Activated T-helper 17 cell treated with anti-CD3 and anti-CD28 coated beads, Interleukin-2, amount 50 U/mL, for 72 hours (primary cell): ENCODE measurements around the gene PRKCZ. TPM values are rescaled to one million over a fixed set of nuclear protein-coding genes. Genes with fewer than 3 reads are reported as not detected.

Experiments
- ATAC-seq: fragments of 150-1000 bp; cut with Tn5 transposase; replicated peaks from 2 replicates; pipeline ENCODE4 v1.10.0; 2021; ENCODE audit warnings: mild to moderate bottlenecking, moderate library complexity
- H3K27ac Mint-ChIP-seq: one replicate; pipeline ENCODE4 v1.8.0; 2022; ENCODE audit warnings: mixed read lengths
- H3K27me3 Mint-ChIP-seq: one replicate; pipeline ENCODE4 v1.8.0; 2022; ENCODE audit warnings: mixed read lengths
- H3K36me3 Mint-ChIP-seq: one replicate; pipeline ENCODE4 v1.8.0; 2022; ENCODE audit warnings: low read depth, mild to moderate bottlenecking, mixed read lengths
- H3K4me1 Mint-ChIP-seq: one replicate; pipeline ENCODE4 v1.8.0; 2022; ENCODE audit warnings: mixed read lengths
- H3K4me3 Mint-ChIP-seq: one replicate; pipeline ENCODE4 v1.8.0; 2022; ENCODE audit warnings: mild to moderate bottlenecking, mixed read lengths
- H3K9me3 Mint-ChIP-seq: one replicate; pipeline ENCODE4 v1.8.0; 2022; ENCODE audit warnings: mixed read lengths
- total RNA-seq, 2 donors: library from RNA; stranded (reverse); gene quantifications; one replicate each; pipeline ENCODE4 v1.2.3, GENCODE V29; 2022

Gene PRKCZ
- total RNA-seq, 2 donors from 2014 or later: 12.2 to 24.7 TPM

DNA sequence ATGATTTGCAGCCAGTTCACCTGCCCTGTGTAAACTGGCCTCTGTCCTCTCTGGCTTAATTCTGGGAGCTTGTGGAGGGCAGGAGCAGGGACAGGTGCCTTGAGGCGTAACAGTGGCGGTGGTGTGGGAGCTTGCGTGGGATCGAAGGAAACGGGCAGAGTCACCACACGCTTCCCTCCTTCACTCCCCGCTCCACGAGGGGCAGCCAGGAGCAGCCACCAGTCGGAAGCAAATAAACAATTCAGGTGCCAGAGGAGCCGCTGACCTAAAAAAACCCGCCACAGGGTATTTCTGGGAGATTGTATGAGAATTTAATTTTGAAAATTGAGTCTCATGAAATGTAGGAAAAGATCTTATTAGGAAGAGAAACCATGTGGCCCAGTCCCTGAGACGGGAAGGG, 118.3 kb downstream of the PRKCZ start:
- no peaks in the 10 kb centered on the region for H3K36me3 Mint-ChIP-seq
- no peaks in the 10 kb centered on the region for H3K27me3 Mint-ChIP-seq
- H3K4me3 Mint-ChIP-seq: no peak overlapping the region
- ATAC-seq: no peak
- no peaks in the 10 kb centered on the region for H3K4me1 Mint-ChIP-seq
- H3K9me3 Mint-ChIP-seq: no peaks in the 10 kb centered on the region
- H3K27ac Mint-ChIP-seq: no peak overlapping the region

DNA sequence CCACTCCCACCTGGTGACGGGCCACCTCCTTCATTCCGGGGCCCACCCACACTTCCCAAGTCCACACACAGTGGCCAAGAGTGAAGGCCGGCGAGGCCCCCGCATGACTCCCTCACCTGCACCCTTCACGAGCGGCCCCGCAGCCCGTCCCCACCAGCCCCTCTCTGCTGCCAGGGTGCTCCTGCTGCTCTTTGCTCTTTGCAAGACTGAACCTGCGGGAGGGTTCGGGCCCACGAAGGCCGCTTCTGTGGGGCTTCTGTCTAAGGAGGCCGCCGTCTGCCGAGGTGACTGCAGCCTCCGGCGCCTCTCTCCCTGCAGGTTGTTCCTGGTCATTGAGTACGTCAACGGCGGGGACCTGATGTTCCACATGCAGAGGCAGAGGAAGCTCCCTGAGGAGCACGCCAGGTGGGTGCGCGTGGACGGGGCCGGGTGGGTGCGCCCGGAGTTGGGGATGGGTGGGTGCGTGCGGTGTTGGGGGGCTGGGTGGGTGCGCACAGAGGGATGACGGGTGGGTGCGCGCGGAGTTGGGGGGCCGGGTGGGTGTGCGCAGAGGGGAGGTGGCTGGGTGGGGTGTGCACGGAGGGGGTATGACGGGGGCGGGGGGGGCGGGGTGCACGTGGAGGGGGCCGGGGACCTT, 119.1 kb downstream of the PRKCZ start:
- Mint-ChIP-seq H3K4me3 (no peak overlapping the region), H3K36me3 (no peaks in the 10 kb centered on the region)

DNA sequence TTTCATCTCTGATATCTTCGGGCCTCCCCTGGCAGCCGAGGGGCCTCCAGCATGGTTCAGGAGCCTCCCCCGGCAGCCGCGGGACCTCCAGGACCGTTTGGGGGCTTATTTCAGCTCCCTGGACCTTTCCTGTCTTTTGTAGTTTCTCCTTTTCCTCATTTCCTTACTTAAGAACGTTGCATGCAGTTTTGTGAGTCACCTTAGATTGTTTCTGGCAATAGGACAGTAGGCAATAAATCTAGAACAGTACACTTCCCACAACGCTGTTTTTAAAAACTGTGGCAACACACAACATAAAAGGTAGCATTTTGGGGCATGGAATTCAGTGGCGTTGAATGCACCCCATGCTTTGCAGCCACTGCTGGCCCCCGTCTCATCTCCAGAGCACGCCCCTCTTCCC, 120.0 kb downstream of the PRKCZ start:
- no peaks in the 10 kb centered on the region for H3K27me3 Mint-ChIP-seq
- H3K36me3 Mint-ChIP-seq: no peaks in the 10 kb centered on the region
- H3K4me3 Mint-ChIP-seq: no peak overlapping the region
- H3K27ac Mint-ChIP-seq: no peak overlapping the region
- no peaks in the 10 kb centered on the region for H3K4me1 Mint-ChIP-seq
- H3K9me3 Mint-ChIP-seq: no peaks in the 10 kb centered on the region
- no peak for ATAC-seq

More for the DNA sequence above, 119.1 kb downstream of the PRKCZ start:
- no peak for ATAC-seq
- Mint-ChIP-seq H3K4me1 (no peaks in the 10 kb centered on the region), H3K27me3 (no peaks in the 10 kb centered on the region), H3K27ac (no peak overlapping the region), H3K9me3 (no peaks in the 10 kb centered on the region)

DNA sequence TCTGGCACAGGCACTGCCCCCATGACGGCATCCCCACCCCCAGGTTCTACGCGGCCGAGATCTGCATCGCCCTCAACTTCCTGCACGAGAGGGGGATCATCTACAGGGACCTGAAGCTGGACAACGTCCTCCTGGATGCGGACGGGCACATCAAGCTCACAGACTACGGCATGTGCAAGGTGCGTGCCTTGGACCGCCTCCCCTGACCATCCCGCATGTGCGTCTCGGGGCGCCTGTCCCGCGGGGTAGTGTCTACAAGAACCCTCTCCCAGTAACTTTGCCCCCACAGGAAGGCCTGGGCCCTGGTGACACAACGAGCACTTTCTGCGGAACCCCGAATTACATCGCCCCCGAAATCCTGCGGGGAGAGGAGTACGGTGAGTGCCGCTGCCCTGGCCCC, 121.8 kb downstream of the PRKCZ start:
- no peak for ATAC-seq
- H3K27ac Mint-ChIP-seq: no peak overlapping the region
- no peaks in the 10 kb centered on the region for H3K36me3 Mint-ChIP-seq
- H3K4me1 Mint-ChIP-seq: no peaks in the 10 kb centered on the region
- H3K4me3 Mint-ChIP-seq: no peak overlapping the region
- no peaks in the 10 kb centered on the region for H3K27me3 Mint-ChIP-seq
- H3K9me3 Mint-ChIP-seq: no peaks in the 10 kb centered on the region

DNA sequence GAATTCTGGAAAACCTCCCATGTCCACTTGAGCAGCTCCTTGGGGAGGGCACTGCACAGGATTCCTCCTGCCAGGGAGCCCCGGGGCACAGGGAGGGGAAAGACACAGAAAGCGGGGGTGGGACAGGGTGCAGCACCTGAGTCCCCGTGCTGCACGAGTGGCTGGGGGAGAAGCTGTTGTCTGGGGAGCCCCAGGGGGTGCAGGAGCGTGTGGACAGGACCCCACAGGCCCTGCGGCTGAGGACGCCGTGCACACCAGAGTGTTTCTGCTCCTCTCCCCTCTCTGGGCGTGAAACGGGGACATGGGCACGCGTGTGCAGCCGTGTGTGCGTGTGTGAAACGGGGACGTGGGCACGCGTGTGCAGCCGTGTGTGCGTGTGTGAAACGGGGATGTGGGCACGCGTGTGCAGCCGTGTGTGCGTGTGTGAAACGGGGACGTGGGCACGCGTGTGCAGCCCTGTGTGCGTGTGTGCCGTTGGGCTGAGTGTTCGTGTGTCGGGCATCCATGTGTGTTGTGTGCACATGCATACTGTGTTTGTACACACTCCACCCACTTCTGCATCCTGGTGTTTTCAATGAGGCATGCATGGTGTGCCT, 122.4 kb downstream of the PRKCZ start:
- no peaks in the 10 kb centered on the region for H3K4me1 Mint-ChIP-seq
- H3K27ac Mint-ChIP-seq: no peak overlapping the region
- H3K9me3 Mint-ChIP-seq: no peaks in the 10 kb centered on the region
- no peak for ATAC-seq
- no peaks in the 10 kb centered on the region for H3K36me3 Mint-ChIP-seq
- H3K27me3 Mint-ChIP-seq: no peaks in the 10 kb centered on the region
- no peak overlapping the region for H3K4me3 Mint-ChIP-seq

DNA sequence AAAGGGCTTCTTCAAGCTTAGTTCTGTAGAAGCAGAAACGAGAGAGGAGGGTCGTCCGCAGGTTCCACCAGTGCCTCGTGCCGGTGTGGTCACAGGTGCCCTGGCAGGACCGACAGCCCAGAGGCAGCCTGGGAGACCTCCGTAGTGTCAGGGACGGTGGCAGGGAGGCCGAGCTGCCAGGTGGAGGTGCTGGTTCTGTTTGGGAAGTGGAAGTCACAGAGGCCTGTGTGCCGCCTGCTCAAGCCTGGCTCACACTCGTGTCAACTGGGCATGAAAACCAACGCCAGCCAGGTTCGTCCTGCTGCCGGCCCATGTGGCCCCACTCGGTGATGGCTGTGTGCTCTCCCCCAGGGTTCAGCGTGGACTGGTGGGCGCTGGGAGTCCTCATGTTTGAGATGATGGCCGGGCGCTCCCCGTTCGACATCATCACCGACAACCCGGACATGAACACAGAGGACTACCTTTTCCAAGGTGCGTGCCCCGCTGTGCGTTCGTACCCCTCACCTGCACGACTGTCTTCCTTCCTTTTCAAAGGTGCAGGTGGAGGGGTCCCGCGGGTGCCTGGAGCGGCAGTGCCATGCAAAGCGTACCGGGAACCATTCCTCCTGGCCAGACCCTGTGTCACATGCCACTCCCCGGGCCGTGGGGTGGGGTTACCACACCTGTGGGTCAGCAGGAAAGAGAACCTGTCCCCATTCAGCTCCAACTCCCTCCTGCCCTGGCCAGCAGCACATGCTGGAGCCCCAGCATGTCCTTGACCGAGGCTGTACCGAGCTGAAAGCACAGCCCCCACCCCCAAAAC, 123.5 kb downstream of the PRKCZ start:
- ATAC-seq: peak; percentile 22
- Mint-ChIP-seq H3K27me3 (no peaks in the 10 kb centered on the region), H3K27ac (no peak overlapping the region), H3K9me3 (no peaks in the 10 kb centered on the region), H3K4me1 (no peaks in the 10 kb centered on the region), H3K36me3 (no peaks in the 10 kb centered on the region), H3K4me3 (no peak overlapping the region)

DNA sequence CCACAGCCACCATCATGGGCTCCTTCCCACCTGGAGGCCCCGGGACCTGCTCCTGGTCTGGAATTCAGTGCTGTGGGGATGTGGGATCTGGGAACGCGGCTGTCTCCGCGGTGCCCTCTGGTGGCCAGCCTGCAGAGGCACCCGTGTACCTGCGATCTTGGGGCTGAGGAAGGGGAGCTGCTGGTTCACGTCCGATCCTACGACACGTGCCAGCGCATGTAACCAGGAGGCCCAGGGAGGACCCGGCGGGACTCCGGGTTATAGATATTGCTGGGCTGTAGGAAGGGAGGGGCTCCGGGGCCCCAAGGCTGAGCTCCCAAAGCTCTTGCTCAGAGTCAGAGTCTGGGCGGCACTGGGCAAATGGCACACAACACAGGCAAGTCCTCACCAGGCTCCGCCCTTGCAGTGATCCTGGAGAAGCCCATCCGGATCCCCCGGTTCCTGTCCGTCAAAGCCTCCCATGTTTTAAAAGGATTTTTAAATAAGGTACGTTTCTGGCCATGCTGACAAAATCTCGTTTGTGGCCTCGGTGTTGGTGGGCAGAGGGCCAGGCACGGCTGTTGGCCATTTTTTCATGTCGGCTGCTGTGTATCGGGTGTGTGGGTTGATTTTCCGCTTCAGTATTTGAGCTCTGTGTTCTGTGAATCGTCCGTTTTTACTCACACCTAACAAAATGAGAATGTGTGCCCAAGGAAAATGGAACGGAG, 124.3 kb downstream of the PRKCZ start:
- ATAC-seq: peak; percentile 85
- Mint-ChIP-seq H3K36me3 (no peaks in the 10 kb centered on the region), H3K27me3 (no peaks in the 10 kb centered on the region), H3K27ac (no peak overlapping the region), H3K4me3 (peak overlapping the region; percentile 61), H3K4me1 (no peaks in the 10 kb centered on the region), H3K9me3 (no peaks in the 10 kb centered on the region)

DNA sequence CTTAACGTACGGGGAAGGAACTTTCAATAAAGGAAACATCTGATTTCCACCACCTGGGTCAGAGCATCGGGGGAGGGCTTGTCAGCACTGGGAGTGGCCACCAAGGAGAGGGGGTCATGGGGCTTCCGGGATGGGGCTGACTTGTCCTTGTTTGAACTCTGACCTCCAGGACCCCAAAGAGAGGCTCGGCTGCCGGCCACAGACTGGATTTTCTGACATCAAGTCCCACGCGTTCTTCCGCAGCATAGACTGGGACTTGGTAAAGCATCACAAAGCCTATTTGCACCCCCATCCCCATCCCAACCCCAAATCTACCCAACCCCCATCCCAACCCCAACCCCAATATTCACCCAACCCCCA, 124.8 kb downstream of the PRKCZ start:
- H3K4me3 Mint-ChIP-seq: peak overlapping the region; percentile 61
- H3K27ac Mint-ChIP-seq: no peak overlapping the region
- H3K27me3 Mint-ChIP-seq: no peaks in the 10 kb centered on the region
- no peak for ATAC-seq
- no peaks in the 10 kb centered on the region for H3K4me1 Mint-ChIP-seq
- no peaks in the 10 kb centered on the region for H3K9me3 Mint-ChIP-seq
- no peaks in the 10 kb centered on the region for H3K36me3 Mint-ChIP-seq

DNA sequence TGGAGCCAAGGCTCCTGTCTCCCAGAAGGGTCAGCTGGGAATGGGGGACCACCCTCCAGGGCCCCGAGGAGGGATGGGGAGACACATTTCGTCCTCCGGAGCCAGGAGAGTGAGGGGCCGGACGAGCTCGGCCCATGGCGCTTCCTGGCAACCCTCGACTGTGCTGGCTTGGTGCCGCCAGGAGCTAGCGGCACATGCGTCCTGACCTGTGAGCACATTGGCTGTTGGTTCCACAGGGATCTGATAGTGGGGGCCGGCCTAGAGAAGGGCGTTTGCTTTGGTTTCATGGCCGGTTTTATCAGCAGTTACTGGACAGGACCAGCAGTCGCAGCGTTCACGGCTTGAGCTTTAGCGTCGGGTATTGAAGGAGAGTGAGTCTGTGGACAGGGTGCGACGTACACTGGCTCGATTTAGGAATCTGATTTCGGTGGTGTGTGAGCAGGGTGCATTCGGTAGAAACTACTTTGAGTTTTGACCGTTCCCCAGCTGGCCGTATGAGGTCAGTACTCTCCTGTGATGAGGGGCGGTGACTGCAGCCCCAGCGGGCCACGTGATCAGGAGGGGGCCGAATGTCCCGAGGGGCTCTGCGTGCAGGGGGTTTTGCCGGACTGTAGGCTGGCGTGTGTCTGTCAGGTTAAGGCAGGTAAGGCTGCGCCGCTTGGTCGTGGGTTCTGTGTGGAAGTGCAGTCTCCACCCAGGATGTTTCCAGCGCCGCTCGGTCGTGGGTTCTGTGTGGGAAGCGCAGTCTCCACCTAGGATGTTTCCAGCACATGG, 125.7 kb downstream of the PRKCZ start:
- no peaks in the 10 kb centered on the region for H3K4me1 Mint-ChIP-seq
- H3K27me3 Mint-ChIP-seq: no peaks in the 10 kb centered on the region
- no peak overlapping the region for H3K27ac Mint-ChIP-seq
- H3K36me3 Mint-ChIP-seq: no peaks in the 10 kb centered on the region
- no peak for ATAC-seq
- H3K9me3 Mint-ChIP-seq: no peaks in the 10 kb centered on the region
- no peak overlapping the region for H3K4me3 Mint-ChIP-seq

DNA sequence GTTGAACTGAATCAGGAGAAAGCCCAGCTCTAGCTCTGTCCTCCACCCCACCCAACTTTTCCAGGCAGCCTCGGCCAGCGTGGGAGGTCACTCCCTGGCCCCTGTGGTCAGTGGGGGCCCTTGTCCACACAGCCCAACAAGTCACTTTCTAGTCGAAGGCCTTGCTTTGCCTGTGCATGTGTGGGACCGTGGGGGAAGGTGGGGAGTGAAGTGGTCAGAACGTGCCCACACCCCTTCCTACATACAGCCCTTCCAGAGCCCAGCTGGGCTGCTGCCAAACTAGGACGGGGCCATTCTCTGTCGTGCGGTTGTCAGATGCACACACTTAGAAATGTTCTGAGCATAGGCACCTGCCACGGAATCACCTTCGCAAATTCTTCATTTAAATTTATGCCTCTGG, 126.4 kb downstream of the PRKCZ start:
- Mint-ChIP-seq H3K4me1 (no peaks in the 10 kb centered on the region), H3K4me3 (no peak overlapping the region), H3K9me3 (no peaks in the 10 kb centered on the region), H3K36me3 (no peaks in the 10 kb centered on the region), H3K27ac (no peak overlapping the region), H3K27me3 (no peaks in the 10 kb centered on the region)
- no peak for ATAC-seq

DNA sequence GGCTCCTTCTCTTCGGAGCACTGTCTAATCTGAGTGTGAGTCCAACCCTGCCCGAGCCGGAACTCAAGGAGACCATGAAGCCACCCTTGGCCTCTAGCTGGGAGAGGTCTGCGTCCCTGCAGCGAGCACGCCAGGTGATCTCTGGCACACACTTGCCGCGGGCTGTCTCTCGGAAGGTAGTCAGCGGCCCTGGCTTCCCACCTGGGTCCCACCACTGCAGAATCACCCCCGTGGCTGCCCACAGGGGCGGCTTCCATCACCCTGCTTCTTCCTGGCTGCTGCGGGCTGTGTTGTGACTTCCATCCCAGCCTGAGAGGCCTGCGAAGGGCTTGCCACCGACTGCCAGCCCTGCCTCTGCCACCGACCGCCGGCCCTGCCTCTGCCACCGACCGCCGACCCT, 127.3 kb downstream of the PRKCZ start:
- no peaks in the 10 kb centered on the region for H3K4me1 Mint-ChIP-seq
- H3K27me3 Mint-ChIP-seq: no peaks in the 10 kb centered on the region
- H3K9me3 Mint-ChIP-seq: no peaks in the 10 kb centered on the region
- ATAC-seq: no peak
- H3K4me3 Mint-ChIP-seq: no peak overlapping the region
- H3K36me3 Mint-ChIP-seq: no peaks in the 10 kb centered on the region
- H3K27ac Mint-ChIP-seq: no peak overlapping the region

DNA sequence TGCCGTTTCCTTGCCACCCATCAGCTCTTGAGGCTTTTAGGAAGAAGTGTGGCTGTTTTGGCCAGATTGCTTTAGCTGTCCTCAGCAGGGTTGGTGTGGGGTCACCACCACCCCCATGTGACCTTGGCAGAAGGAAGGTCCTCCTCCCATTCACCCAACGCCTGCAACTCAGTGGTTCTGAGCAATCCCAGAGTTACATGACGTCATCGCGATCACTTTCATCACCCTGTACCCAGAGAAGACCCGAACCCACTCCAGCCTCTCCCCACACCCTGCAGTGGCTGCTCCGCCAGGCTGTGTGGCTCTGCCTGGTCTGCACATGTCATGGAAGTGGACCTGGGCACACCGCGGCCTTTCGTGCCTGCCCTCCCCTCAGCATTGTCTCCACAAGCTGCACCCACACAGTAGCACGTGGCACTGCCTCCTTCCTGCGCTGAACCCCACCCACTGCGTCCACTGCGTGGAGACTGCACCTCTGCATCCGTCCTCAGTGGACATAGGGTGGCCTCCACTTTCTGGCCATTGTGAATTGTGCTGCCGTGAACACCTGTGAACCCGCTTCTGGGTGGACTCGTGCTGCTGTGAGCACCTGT, 127.8 kb downstream of the PRKCZ start:
- Mint-ChIP-seq H3K9me3 (no peaks in the 10 kb centered on the region), H3K36me3 (no peaks in the 10 kb centered on the region), H3K27ac (no peak overlapping the region), H3K4me3 (no peak overlapping the region), H3K4me1 (no peaks in the 10 kb centered on the region), H3K27me3 (no peaks in the 10 kb centered on the region)
- ATAC-seq: no peak

DNA sequence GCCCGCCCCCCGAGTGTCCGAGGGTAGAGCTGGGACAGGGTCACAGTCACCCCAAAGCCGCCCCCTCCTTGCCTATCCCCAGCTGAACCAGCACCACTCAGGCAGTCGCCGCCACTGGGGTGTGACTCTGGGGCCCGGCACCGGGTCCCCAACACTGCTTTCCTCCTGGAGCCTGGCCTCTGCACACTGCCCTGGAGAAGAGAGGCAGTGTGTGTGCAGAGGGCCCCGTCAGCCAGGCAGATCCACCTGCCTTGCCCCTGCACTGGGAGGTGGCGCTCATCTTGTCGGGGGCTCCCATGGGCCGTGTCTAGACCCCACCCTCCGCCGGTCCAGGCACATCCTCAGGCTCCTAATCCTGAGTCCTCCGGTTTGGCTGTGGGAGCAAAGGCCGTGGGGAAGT, 128.7 kb downstream of the PRKCZ start:
- H3K4me3 Mint-ChIP-seq: no peak overlapping the region
- H3K4me1 Mint-ChIP-seq: no peaks in the 10 kb centered on the region
- no peak for ATAC-seq
- H3K36me3 Mint-ChIP-seq: no peaks in the 10 kb centered on the region
- no peak overlapping the region for H3K27ac Mint-ChIP-seq
- no peaks in the 10 kb centered on the region for H3K9me3 Mint-ChIP-seq
- no peaks in the 10 kb centered on the region for H3K27me3 Mint-ChIP-seq
